Tibial artery (tissue), 4 donors: ENCODE results near the gene SURF6.

ENCODE experiments used
- DNase-seq, 2 donors: peaks; one replicate each; pipeline ENCODE4 v3.0.0-alpha.2; 2019
- H3K27ac ChIP-seq, 2 donors: fragments of 200-600 bp; sonication (generic) in 1 of 2; 1 replicate in 1 of 2; 2 replicates in 1 of 2; pipeline ENCODE4 v1.5.1; 2018 to 2019; ENCODE audit warnings: mild to moderate bottlenecking in 1 of 2
- H3K27me3 ChIP-seq, 2 donors: fragments of 200-600 bp; sonication (generic) in 1 of 2; one replicate each; pipeline versions ENCODE4 v1.5.1 to v1.6.0; 2016 to 2019
- H3K36me3 ChIP-seq, 3 donors: fragments of 200-600 bp; sonication (generic) in 2 of 3; one replicate each; pipeline ENCODE4 v1.5.1; 2016 to 2019; ENCODE audit warnings: mild to moderate bottlenecking in 2 of 3
- H3K4me1 ChIP-seq, 4 donors: fragments of 200-600 bp; sonication (generic) in 2 of 4; 1 replicate in 3 of 4; 2 replicates in 1 of 4; pipeline ENCODE4 v1.5.1; 2016 to 2019
- H3K4me3 ChIP-seq, 2 donors: fragments of 200-600 bp; sonication (generic) in 1 of 2; 1 replicate in 1 of 2; 2 replicates in 1 of 2; pipeline ENCODE4 v1.5.1; 2018 to 2019; ENCODE audit warnings: mild to moderate bottlenecking in 2 of 2
- H3K9me3 ChIP-seq, 3 donors: fragments of 200-600 bp; sonication (generic) in 1 of 3; one replicate each; pipeline ENCODE4 v1.5.1; 2016 to 2019
- CTCF ChIP-seq, 2 experiments: fragments of 200-600 bp in 1 of 2; fragments of 450-650 bp in 1 of 2; IDR thresholded peaks; one replicate each; pipeline ENCODE4 v1.5.1; 2017 to 2019; ENCODE audit warnings: antibody characterized with exemption in 2 of 2, mild to moderate bottlenecking in 1 of 2, moderate library complexity in 1 of 2
- intact Hi-C: fragments of 100-400 bp; cut with DNase I; formaldehyde crosslinking; loops from one replicate; pipeline ENCODE4 v1.15.0; 2023; ENCODE audit warnings: low total_unique reads

The SURF6 gene

GRCh38 chr9:133282464-133283238, 53.3 kb downstream of the SURF6 start:
- no peaks in the 10 kb centered on the region for H3K4me1 ChIP-seq
- no peak overlapping the region for H3K4me3 ChIP-seq
- no peak for DNase-seq
- peaks cover 0 to 17% of the 10 kb centered on the region in 2 donors for H3K27me3 ChIP-seq
- TF ChIP-seq CTCF (IDR thresholded peaks at IDR 0.05), result no peak
- intact Hi-C loops, result no loop called here
- H3K27ac ChIP-seq, result no peak overlapping the region
- H3K36me3 ChIP-seq, result no peaks in the 10 kb centered on the region
- no peaks in the 10 kb centered on the region for H3K9me3 ChIP-seq

- Histone ChIP-seq H3K9me3 (no peaks in the 10 kb centered on the region), H3K4me1 (peaks cover 0 to 7% (median 3%) of the 10 kb centered on the region in 4 donors), H3K27ac (no peak overlapping the region), H3K36me3 (no peaks in the 10 kb centered on the region), H3K27me3 (peaks cover 0 to 39% of the 10 kb centered on the region in 2 donors), H3K4me3 (no peak overlapping the region)
- no peak for TF ChIP-seq CTCF (IDR thresholded peaks at IDR 0.05)
- intact Hi-C loops, result no loop called here
- no peak for DNase-seq
Measured at GRCh38 chr9:133280392-133280791, 55.6 kb downstream of the SURF6 start.
